HepG2 (cell line): ENCODE results near the gene CHID1. TPM values are rescaled to one million over a fixed set of nuclear protein-coding genes. Genes with fewer than 3 reads are reported as not detected.

Experiments
- ARID2 ChIP-seq: sonication (generic); formaldehyde crosslinking; IDR thresholded peaks from 2 replicates; pipeline ENCODE4 v1.8.1; 2022; ENCODE audit warnings: mild to moderate bottlenecking, missing genetic modification reagents, borderline replicate concordance
- ARID4A ChIP-seq: sonication (generic); formaldehyde crosslinking; IDR thresholded peaks from 2 replicates; pipeline ENCODE4 v1.5.0; 2020; ENCODE audit warnings: mild to moderate bottlenecking, missing genetic modification reagents, borderline replicate concordance
- ATM ChIP-seq: fragments of 450-650 bp; IDR thresholded peaks from 2 replicates; pipeline ENCODE4 v1.7.1; 2017; ENCODE audit warnings: mild to moderate bottlenecking, borderline replicate concordance
- ATRX ChIP-seq: sonication (generic); formaldehyde crosslinking; IDR thresholded peaks from 2 replicates; pipeline ENCODE4 v1.4.0; 2020; ENCODE audit warnings: missing genetic modification reagents, borderline replicate concordance
- CHD4 ChIP-seq: fragments of 200-600 bp; sonication (generic); IDR thresholded peaks from 2 replicates; pipeline ENCODE4 v1.7.0; 2017; ENCODE audit warnings: mild to moderate bottlenecking, low read length, borderline replicate concordance
- DMTF1 ChIP-seq: sonication (generic); formaldehyde crosslinking; IDR thresholded peaks from 2 replicates; pipeline ENCODE4 v1.4.0; 2020; ENCODE audit warnings: mild to moderate bottlenecking, missing genetic modification reagents
- ESRRA ChIP-seq: sonication (generic); formaldehyde crosslinking; IDR thresholded peaks from 2 replicates; pipeline ENCODE4 v1.5.1; 2020; ENCODE audit warnings: mild to moderate bottlenecking, low read depth, missing genetic modification reagents
- GLMP ChIP-seq: sonication (generic); formaldehyde crosslinking; IDR thresholded peaks from 2 replicates; pipeline ENCODE4 v1.9.0; 2021; ENCODE audit warnings: missing genetic modification reagents, mild to moderate bottlenecking, borderline replicate concordance
- HMGA1 ChIP-seq: sonication (generic); formaldehyde crosslinking; conservative IDR thresholded peaks from 2 replicates; pipeline ENCODE4 v1.4.0; 2020; ENCODE audit warnings: missing genetic modification reagents
- HOXD1 ChIP-seq: sonication (generic); formaldehyde crosslinking; IDR thresholded peaks from 2 replicates; pipeline ENCODE4 v1.5.0; 2020; ENCODE audit warnings: missing genetic modification reagents
- MAF1 ChIP-seq: sonication (generic); formaldehyde crosslinking; IDR thresholded peaks from 2 replicates; pipeline ENCODE4 v1.5.0; 2020; ENCODE audit warnings: missing genetic modification reagents, borderline replicate concordance
- MYNN ChIP-seq: sonication (generic); formaldehyde crosslinking; IDR thresholded peaks from 2 replicates; pipeline ENCODE4 v1.4.0; 2020; ENCODE audit warnings: mild to moderate bottlenecking, low read depth, missing genetic modification reagents
- NCOA1 ChIP-seq: sonication (generic); formaldehyde crosslinking; IDR thresholded peaks from 2 replicates; pipeline ENCODE4 v1.9.0; 2021; ENCODE audit warnings: missing genetic modification reagents
- NR1H2 ChIP-seq: sonication (generic); formaldehyde crosslinking; IDR thresholded peaks from 2 replicates; pipeline ENCODE4 v1.8.1; 2022; ENCODE audit warnings: low read depth, missing genetic modification reagents, borderline replicate concordance
- SALL2 ChIP-seq: sonication (generic); formaldehyde crosslinking; IDR thresholded peaks from 2 replicates; pipeline ENCODE4 v1.8.1; 2023; ENCODE audit warnings: mild to moderate bottlenecking, missing genetic modification reagents, inconsistent platforms
- SMAD9 ChIP-seq: sonication (generic); formaldehyde crosslinking; IDR thresholded peaks from 2 replicates; pipeline ENCODE4 v1.5.1; 2020; ENCODE audit warnings: mild to moderate bottlenecking, missing genetic modification reagents
- SMC3 ChIP-seq: IDR thresholded peaks from 2 replicates; pipeline ENCODE4 v1.6.1; 2011; ENCODE audit warnings: low read length, improper control_type of control experiment
- TCF7L2 ChIP-seq: IDR thresholded peaks from 2 replicates; pipeline ENCODE4 v1.6.1; 2011; ENCODE audit warnings: mild to moderate bottlenecking, low read depth, low read length, moderate library complexity
- ZC3H13 ChIP-seq: sonication (generic); formaldehyde crosslinking; IDR thresholded peaks from 2 replicates; pipeline ENCODE4 v1.8.1; 2023; ENCODE audit warnings: mild to moderate bottlenecking, missing genetic modification reagents, moderate library complexity
- ZNF251 ChIP-seq: sonication (generic); formaldehyde crosslinking; IDR thresholded peaks from 2 replicates; pipeline ENCODE4 v1.9.0; 2021; ENCODE audit warnings: mild to moderate bottlenecking, missing genetic modification reagents
- ZNF317 ChIP-seq: sonication (generic); formaldehyde crosslinking; IDR thresholded peaks from 2 replicates; pipeline ENCODE4 v1.5.0; 2020; ENCODE audit warnings: mild to moderate bottlenecking, missing genetic modification reagents
- ZNF333 ChIP-seq: sonication (generic); formaldehyde crosslinking; IDR thresholded peaks from 2 replicates; pipeline ENCODE4 v1.4.0; 2020; ENCODE audit warnings: mild to moderate bottlenecking, missing genetic modification reagents, borderline replicate concordance
- ZNF747 ChIP-seq: sonication (generic); formaldehyde crosslinking; IDR thresholded peaks from 2 replicates; pipeline ENCODE4 v1.8.1; 2023; ENCODE audit warnings: missing genetic modification reagents, mild to moderate bottlenecking, borderline replicate concordance
- polyA plus RNA-seq, 8 experiments: library from polyadenylated mRNA; depleted of rRNA in 3 of 8; stranded (reverse) in 7 of 8; unstranded in 1 of 8; fragments of >200 nt; fragmentation: Illumina TruSeq in 4 of 8; extraction: Trizol in 4 of 8; gene quantifications; 2 replicates each; pipeline versions ENCODE4 v1.2.1 to v1.2.3, GENCODE V29; 2011 to 2016; ENCODE audit warnings: low read depth in 4 of 8, missing spikeins in 1 of 8, mixed read lengths in 1 of 8; ENCODE audit not compliant: insufficient read depth in 1 of 8
- total RNA-seq, 5 experiments: library from RNA; depleted of rRNA; stranded (reverse); fragments of >200 nt; fragmentation: Illumina TruSeq; extraction: Trizol; gene quantifications; 2 replicates each; pipeline ENCODE4 v1.2.3, GENCODE V29; 2016; ENCODE audit warnings: low read depth in 1 of 5

Gene CHID1
- total and polyA plus RNA-seq, 2 of the 13 experiments (the other 11 are each of a cell fraction or from before 2014, with no cell fraction given), result 65.1 to 93.6 TPM

GRCh38 chr11:844693-845644, 65.6 kb downstream of the CHID1 start (continued):
- no peak; the same call in 1 of the 2 replicates for TF ChIP-seq ARID4A
- no peak for TF ChIP-seq ZC3H13 (CRISPR knock-in tag)
- TF ChIP-seq ESRRA (CRISPR knock-in tag), result no peak
- no peak for TF ChIP-seq ARID2 (CRISPR knock-in tag)
- TF ChIP-seq HOXD1, result no peak
- no peak for TF ChIP-seq MYNN
- TF ChIP-seq TCF7L2, result no peak
- no peak for TF ChIP-seq MAF1 (CRISPR knock-in tag)
- no peak for TF ChIP-seq CHD4
- TF ChIP-seq ATM, result no peak
- TF ChIP-seq ZNF251 (CRISPR knock-in tag), result no peak
- TF ChIP-seq GLMP (CRISPR knock-in tag), result no peak
- TF ChIP-seq HMGA1, result no peak
- TF ChIP-seq NCOA1, result no peak
- TF ChIP-seq NR1H2, result no peak
- 0 out of 2 replicates have a peak, but pooled peaks have one; percentile 21 for TF ChIP-seq ZNF747 (CRISPR knock-in tag)
- TF ChIP-seq SMAD9 (CRISPR knock-in tag), result 0 out of 2 replicates have a peak, but pooled peaks have one; percentile 41
- no peak for TF ChIP-seq ZNF317 (CRISPR knock-in tag)
- no peak for TF ChIP-seq DMTF1 (CRISPR knock-in tag)
- no peak for TF ChIP-seq ZNF333 (CRISPR knock-in tag)
- TF ChIP-seq SALL2 (CRISPR knock-in tag), result no peak
- TF ChIP-seq ATRX (CRISPR knock-in tag), result no peak
- no peak for TF ChIP-seq SMC3
